HK-2 (cell line): Measurements from ENCODE around the gene CMTM8.

Source experiments
- DNase-seq: peaks from one replicate; pipeline ENCODE4 v3.0.0-alpha.2; 2018; ENCODE audit not compliant: unreplicated experiment

Gene CMTM8

GRCh38 chr3:32307591-32307990 is 69.1 kb downstream of the CMTM8 start:
- no peak for DNase-seq

GRCh38 chr3:32308378-32308777 is 69.9 kb downstream of the CMTM8 start:
- DNase-seq = no peak

GRCh38 chr3:32309654-32310242 is 71.3 kb downstream of the CMTM8 start:
- DNase-seq = no peak

- no peak for DNase-seq
These were observed 71.9 kb downstream of the CMTM8 start for GRCh38 chr3:32310336-32310735.

- DNase-seq = no peak
These were observed 72.7 kb downstream of the CMTM8 start for GRCh38 chr3:32310918-32311839.

- DNase-seq = no peak
These were observed 73.8 kb downstream of the CMTM8 start for GRCh38 chr3:32312251-32312650.

- no peak for DNase-seq
These were observed 74.7 kb downstream of the CMTM8 start for GRCh38 chr3:32313169-32313568.

GRCh38 chr3:32313723-32314473 is 75.4 kb downstream of the CMTM8 start:
- peak; percentile 11 for DNase-seq

- DNase-seq = no peak
These were observed 77.0 kb downstream of the CMTM8 start for GRCh38 chr3:32315441-32315840.

GRCh38 chr3:32316319-32316718 is 77.8 kb downstream of the CMTM8 start:
- DNase-seq = no peak

GRCh38 chr3:32316976-32317375 is 78.5 kb downstream of the CMTM8 start:
- DNase-seq = no peak

- no peak for DNase-seq
These were observed 81.1 kb downstream of the CMTM8 start for GRCh38 chr3:32319607-32320006.

GRCh38 chr3:32320080-32320479 is 81.6 kb downstream of the CMTM8 start:
- DNase-seq = no peak

- DNase-seq = no peak
These were observed 82.8 kb downstream of the CMTM8 start for GRCh38 chr3:32321095-32321790.

- DNase-seq = no peak
These were observed 83.8 kb downstream of the CMTM8 start for GRCh38 chr3:32322311-32322710.

- no peak for DNase-seq
These were observed 85.1 kb downstream of the CMTM8 start for GRCh38 chr3:32323604-32324003.

- DNase-seq = no peak
These were observed 86.7 kb downstream of the CMTM8 start for GRCh38 chr3:32325201-32325600.

- DNase-seq = peak; percentile 39
These were observed 87.4 kb downstream of the CMTM8 start for GRCh38 chr3:32325927-32326326.

- no peak for DNase-seq
These were observed 88.3 kb downstream of the CMTM8 start for GRCh38 chr3:32326795-32327194.

GRCh38 chr3:32334675-32335074 is 96.2 kb downstream of the CMTM8 start:
- DNase-seq = no peak

GRCh38 chr3:32335365-32336112 is 97.1 kb downstream of the CMTM8 start:
- no peak for DNase-seq
